ENCODE results near the gene WNK4.

GRCh38 chr17:42784811-42785592 lies 4.6 kb downstream of the WNK4 start:
- TF ChIP-seq USF1 (CRISPR knock-in tag; IDR thresholded peaks at IDR 0.05) (no peak), CTCF (IDR thresholded peaks at IDR 0.05) (no peak), RELA (CRISPR knock-in tag; IDR thresholded peaks at IDR 0.05; ENCODE audit: borderline replicate concordance) (no peak)
